Smooth muscle cell (in vitro differentiated cells): Measurements from ENCODE around the gene IL12RB1. TPM values are rescaled to one million over a fixed set of nuclear protein-coding genes. Genes with fewer than 3 reads are reported as not detected.

Experiments used
- DNase-seq: peaks from one replicate; lab custom pipeline; 2025; ENCODE audit not compliant: unreplicated experiment; lab: John Stamatoyannopoulos, UW
- H2AFZ ChIP-seq: fragments of 200-600 bp; sonication (generic); 2 replicates; pipeline ENCODE4 v1.6.0; 2016; ENCODE audit warnings: antibody characterized with exemption, low read depth, mild to moderate bottlenecking
- H3F3A ChIP-seq: fragments of 200-600 bp; sonication (generic); 2 replicates; pipeline ENCODE4 v1.6.0; 2017; ENCODE audit warnings: antibody characterized with exemption, low read depth
- H3K27ac ChIP-seq: fragments of 200-600 bp; sonication (generic); 2 replicates; pipeline ENCODE4 v1.5.1; 2016; ENCODE audit warnings: low read depth, mild to moderate bottlenecking
- H3K27me3 ChIP-seq: fragments of 200-600 bp; sonication (generic); 2 replicates; pipeline ENCODE4 v1.6.1; 2016; ENCODE audit warnings: low read depth, mild to moderate bottlenecking
- H3K36me3 ChIP-seq: fragments of 200-600 bp; sonication (generic); 2 replicates; pipeline ENCODE4 v1.5.1; 2016; ENCODE audit warnings: low read depth
- H3K4me1 ChIP-seq: fragments of 200-600 bp; sonication (generic); 2 replicates; pipeline ENCODE4 v1.5.1; 2016; ENCODE audit warnings: low read depth
- H3K4me2 ChIP-seq: fragments of 200-600 bp; sonication (generic); 2 replicates; pipeline ENCODE4 v1.6.0; 2016; ENCODE audit warnings: mild to moderate bottlenecking
- H3K4me3 ChIP-seq: fragments of 200-600 bp; sonication (generic); 2 replicates; pipeline ENCODE4 v1.5.1; 2016; ENCODE audit warnings: mild to moderate bottlenecking
- H3K79me2 ChIP-seq: fragments of 200-600 bp; sonication (generic); 2 replicates; pipeline ENCODE4 v1.6.0; 2016; ENCODE audit warnings: low read depth, mild to moderate bottlenecking
- H3K9ac ChIP-seq: fragments of 200-600 bp; sonication (generic); 2 replicates; pipeline ENCODE4 v1.6.0; 2016; ENCODE audit warnings: low read depth
- H3K9me3 ChIP-seq: fragments of 200-600 bp; sonication (generic); replicated peaks from 2 replicates; pipeline ENCODE4 v1.5.1; 2016; ENCODE audit warnings: low read depth
- H4K20me1 ChIP-seq: fragments of 200-600 bp; sonication (generic); 2 replicates; pipeline ENCODE4 v1.6.0; 2016; ENCODE audit warnings: low read depth
- CTCF ChIP-seq: fragments of 200-600 bp; sonication (generic); IDR thresholded peaks from 2 replicates; pipeline ENCODE4 v1.5.1; 2017; ENCODE audit warnings: borderline replicate concordance, mild to moderate bottlenecking, antibody characterized with exemption; ENCODE audit not compliant: insufficient read depth, poor library complexity, severe bottlenecking
- WGBS: methylation state at CpG from one replicate; pipeline ENCODE4 v1.1.7; 2016; ENCODE audit warnings: low lambda C conversion rate; 5-methylcytosine and 5-hydroxymethylcytosine counted together
- polyA plus RNA-seq: library from polyadenylated mRNA; unstranded; fragments of >200 nt; fragmentation: Nextera tagmentation; extraction: Ambion mirVana; gene quantifications from 2 replicates; pipeline ENCODE4 v1.2.1, GENCODE V29; 2016
- total RNA-seq: library from RNA; depleted of rRNA; stranded (reverse); fragments of >200 nt; gene quantifications from 2 replicates; pipeline ENCODE4 v1.2.3, GENCODE V29; 2014

Gene IL12RB1
- total and polyA plus RNA-seq, 2 experiments from 2014 or later: not detected

DNA sequence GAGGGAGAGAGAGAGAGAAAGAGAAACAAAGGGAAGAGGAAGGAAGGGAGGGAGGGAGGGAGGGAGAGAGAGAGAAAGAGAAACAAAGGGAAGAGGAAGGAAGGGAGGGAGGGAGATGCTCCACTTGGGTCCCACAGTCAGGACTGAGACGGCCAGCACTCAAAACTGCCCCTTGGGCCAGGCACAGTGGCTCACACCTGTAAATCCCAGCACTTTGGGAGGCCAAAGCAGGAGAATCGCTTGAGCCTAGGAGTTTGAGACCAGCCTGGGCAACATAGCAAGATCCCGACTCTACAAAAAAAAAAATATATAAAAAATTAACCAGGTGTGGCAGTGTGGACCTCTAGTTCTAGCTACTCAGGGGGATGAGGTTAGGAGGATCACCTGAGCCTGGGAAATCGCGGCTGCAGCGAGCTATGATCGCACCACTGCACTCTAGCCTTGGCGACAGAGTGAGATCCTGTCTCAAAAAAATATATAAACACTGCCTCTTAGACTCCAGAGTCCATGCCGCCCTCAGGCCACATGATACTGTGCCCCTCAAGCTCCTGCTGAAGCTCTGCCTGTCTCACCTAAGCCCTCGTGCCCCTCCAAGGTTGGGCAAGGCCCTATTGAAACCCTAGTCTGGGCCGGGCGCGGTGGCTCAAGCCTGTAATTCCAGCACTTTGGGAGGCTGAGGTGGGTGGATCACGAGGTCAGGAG, 70.4 kb downstream of the IL12RB1 start:
- Histone ChIP-seq H4K20me1 (no peaks in the 10 kb centered on the region), H3K79me2 (no peaks in the 10 kb centered on the region), H3K4me1 (peaks cover 4% of the 10 kb centered on the region), H3K4me2 (no peak overlapping the region), H3F3A (no peaks in the 10 kb centered on the region), H3K4me3 (no peak overlapping the region), H3K9ac (no peak overlapping the region), H3K9me3 (no peaks in the 10 kb centered on the region), H3K36me3 (no peaks in the 10 kb centered on the region), H3K27ac (no peak overlapping the region), H2AFZ (no peak overlapping the region), H3K27me3 (no peaks in the 10 kb centered on the region)
- 91% methylated on average over 14 of the region's 14 CpGs for WGBS
- no peak for DNase-seq
- TF ChIP-seq CTCF: no peak

- Histone ChIP-seq H3K4me3 (no peak overlapping the region), H3K27me3 (no peaks in the 10 kb centered on the region), H3K36me3 (no peaks in the 10 kb centered on the region), H4K20me1 (no peaks in the 10 kb centered on the region), H3K9me3 (no peaks in the 10 kb centered on the region), H3K9ac (no peak overlapping the region), H3K4me1 (peaks cover 4% of the 10 kb centered on the region), H3K4me2 (no peak overlapping the region), H3K79me2 (no peaks in the 10 kb centered on the region), H2AFZ (no peak overlapping the region), H3F3A (no peaks in the 10 kb centered on the region), H3K27ac (no peak overlapping the region)
- no peak for TF ChIP-seq CTCF
- DNase-seq: no peak
- WGBS: 91% methylated on average over 6 of the region's 6 CpGs
Measured at GRCh38 chr19:18014197-18014596, 72.5 kb downstream of the IL12RB1 start.

- no peak overlapping the region for H3K9ac ChIP-seq
- peaks cover 4% of the 10 kb centered on the region for H3K4me1 ChIP-seq
- no peaks in the 10 kb centered on the region for H3F3A ChIP-seq
- H3K36me3 ChIP-seq: no peaks in the 10 kb centered on the region
- 92% methylated on average over 17 of the region's 17 CpGs for WGBS
- H3K27ac ChIP-seq: no peak overlapping the region
- H4K20me1 ChIP-seq: no peaks in the 10 kb centered on the region
- no peak overlapping the region for H3K4me3 ChIP-seq
- H2AFZ ChIP-seq: no peak overlapping the region
- no peaks in the 10 kb centered on the region for H3K79me2 ChIP-seq
- no peaks in the 10 kb centered on the region for H3K27me3 ChIP-seq
- no peak for TF ChIP-seq CTCF
- H3K4me2 ChIP-seq: no peak overlapping the region
- no peak for DNase-seq
- no peaks in the 10 kb centered on the region for H3K9me3 ChIP-seq
Measured at GRCh38 chr19:18013210-18014111, 73.3 kb downstream of the IL12RB1 start.
